ENCODE data around the gene NT5DC4. TPM values are rescaled to one million over a fixed set of nuclear protein-coding genes. Genes with fewer than 3 reads are reported as not detected.
"Not testable (repeated sequence)": the region's sequence is repeated elsewhere in the genome, so short reads cannot be mapped to it uniquely, and the experiment has no call there.

Gene NT5DC4
- total RNA-seq, 1 donor from 2014 or later = not detected

DNA sequence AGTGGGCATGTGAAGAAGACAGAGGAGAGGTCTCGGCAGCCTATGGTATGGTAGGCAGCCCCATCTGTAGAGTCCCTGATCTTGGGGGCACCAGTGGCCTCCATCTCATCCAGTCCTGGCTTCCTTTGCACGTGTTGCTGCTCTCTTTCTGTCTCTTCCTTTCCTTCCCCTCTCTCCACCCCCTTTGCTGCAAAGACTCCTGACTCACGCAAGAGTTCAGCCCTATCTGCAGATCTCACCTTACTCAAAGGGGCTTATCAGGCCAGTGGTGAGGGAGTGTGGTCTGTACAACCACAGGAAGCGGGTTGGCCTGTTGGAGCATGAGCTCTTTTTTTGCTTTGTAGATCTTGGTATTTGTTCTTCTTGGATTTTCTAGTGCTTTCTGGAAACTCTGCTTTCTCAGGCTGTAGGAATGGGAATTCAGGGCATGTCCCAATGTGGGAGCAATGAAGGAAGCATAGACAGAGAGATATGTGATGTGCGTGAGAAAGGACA lies 14.6 kb upstream of the NT5DC4 start:
- H3K36me3 Mint-ChIP-seq (ENCODE audit: low read depth) = no peaks in the 10 kb centered on the region
- peak overlapping the region; percentile 70 for H3K4me3 Mint-ChIP-seq (ENCODE audit: low read depth)
- peak; percentile 84 for DNase-seq (ENCODE audit: low spot score)
- H3K27ac Mint-ChIP-seq = peak overlapping the region; percentile 76
- no peaks in the 10 kb centered on the region for H3K9me3 Mint-ChIP-seq
- peaks cover 1% of the 10 kb centered on the region for H3K27me3 Mint-ChIP-seq (ENCODE audit: low read depth)
- peaks cover 57% of the 10 kb centered on the region for H3K4me1 Mint-ChIP-seq (ENCODE audit: low read depth)
- intact Hi-C loops (cut with micrococcal nuclease) = loop anchor here (5.0 kb wide), 1 partner anchor 59 kb away; the partner anchor contains the start of gene SLC20A1

GRCh38 chr2:112706947-112707346 lies 13.9 kb upstream of the NT5DC4 start:
- intact Hi-C loops (cut with micrococcal nuclease) = loop anchor here (5.0 kb wide), 1 partner anchor 60 kb away; the partner anchor contains the start of gene SLC20A1
- H3K4me1 Mint-ChIP-seq (ENCODE audit: low read depth) = peaks cover 56% of the 10 kb centered on the region
- H3K27ac Mint-ChIP-seq; H3K36me3 Mint-ChIP-seq (ENCODE audit: low read depth); DNase-seq (ENCODE audit: low spot score); H3K9me3 Mint-ChIP-seq; H3K4me3 Mint-ChIP-seq (ENCODE audit: low read depth); H3K27me3 Mint-ChIP-seq (ENCODE audit: low read depth): not testable (repeated sequence)

DNA sequence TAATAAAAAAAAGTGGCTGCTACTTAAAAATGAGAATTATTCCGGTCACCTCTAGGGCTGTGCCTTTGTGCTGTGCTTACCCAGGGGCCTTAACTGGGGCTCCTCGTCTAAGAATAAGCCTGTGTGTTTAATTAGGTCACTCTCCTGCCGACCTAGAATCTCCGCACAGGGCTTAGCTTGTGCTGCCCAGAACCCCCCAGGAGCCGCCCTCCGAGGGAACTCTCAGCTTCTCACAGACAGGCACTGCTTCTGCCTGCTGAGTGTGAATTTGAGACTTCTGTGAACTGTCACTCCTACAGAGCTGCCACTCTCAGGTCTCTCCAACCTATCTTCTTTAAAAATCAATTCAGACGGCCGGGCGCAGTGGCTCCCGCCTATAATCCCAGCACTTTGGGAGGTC lies 11.9 kb upstream of the NT5DC4 start:
- Mint-ChIP-seq H3K36me3 (ENCODE audit: low read depth) (no peaks in the 10 kb centered on the region), H3K9me3 (no peaks in the 10 kb centered on the region), H3K27ac (no peak overlapping the region), H3K4me1 (ENCODE audit: low read depth) (peaks cover 66% of the 10 kb centered on the region), H3K27me3 (ENCODE audit: low read depth) (peaks cover 1% of the 10 kb centered on the region), H3K4me3 (ENCODE audit: low read depth) (no peak overlapping the region)
- intact Hi-C loops (cut with micrococcal nuclease) = loop anchor here (1.0 to 5.0 kb wide), 2 partner anchors 17 to 62 kb away; partner anchors contain the start of gene SLC20A1
- no peak for DNase-seq (ENCODE audit: low spot score)

GRCh38 chr2:112709703-112710102 lies 11.1 kb upstream of the NT5DC4 start:
- Mint-ChIP-seq H3K4me1 (ENCODE audit: low read depth) (peaks cover 68% of the 10 kb centered on the region), H3K27me3 (ENCODE audit: low read depth) (peaks cover 1% of the 10 kb centered on the region), H3K4me3 (ENCODE audit: low read depth) (no peak overlapping the region), H3K9me3 (no peaks in the 10 kb centered on the region), H3K36me3 (ENCODE audit: low read depth) (no peaks in the 10 kb centered on the region), H3K27ac (peak overlapping the region; percentile 30)
- intact Hi-C loops (cut with micrococcal nuclease) = loop anchor here (5.0 kb wide), 1 partner anchor 62 kb away; the partner anchor contains the start of gene SLC20A1
- no peak for DNase-seq (ENCODE audit: low spot score)

- no peak for DNase-seq (ENCODE audit: low spot score)
- no peak overlapping the region for H3K4me3 Mint-ChIP-seq (ENCODE audit: low read depth)
- peaks cover 1% of the 10 kb centered on the region for H3K27me3 Mint-ChIP-seq (ENCODE audit: low read depth)
- no peak overlapping the region for H3K27ac Mint-ChIP-seq
- H3K4me1 Mint-ChIP-seq (ENCODE audit: low read depth) = peaks cover 56% of the 10 kb centered on the region
- H3K9me3 Mint-ChIP-seq = no peaks in the 10 kb centered on the region
- H3K36me3 Mint-ChIP-seq (ENCODE audit: low read depth) = no peaks in the 10 kb centered on the region
- intact Hi-C loops (cut with micrococcal nuclease) = no loop called here
Measured at GRCh38 chr2:112710956-112711750, 9.7 kb upstream of the NT5DC4 start.

- Mint-ChIP-seq H3K9me3 (peaks cover 3% of the 10 kb centered on the region), H3K27ac (peak overlapping the region; percentile 61), H3K4me1 (ENCODE audit: low read depth) (peaks cover 47% of the 10 kb centered on the region), H3K27me3 (ENCODE audit: low read depth) (peaks cover 1% of the 10 kb centered on the region), H3K36me3 (ENCODE audit: low read depth) (peaks cover 3% of the 10 kb centered on the region), H3K4me3 (ENCODE audit: low read depth) (no peak overlapping the region)
- intact Hi-C loops (cut with micrococcal nuclease) = no loop called here
- DNase-seq (ENCODE audit: low spot score) = no peak
Measured at GRCh38 chr2:112712465-112712864, 8.4 kb upstream of the NT5DC4 start.

- intact Hi-C loops (cut with micrococcal nuclease) = loop anchor here (1.0 kb wide), 2 partner anchors 21 to 82 kb away; no protein-coding TSS in a partner anchor
- peaks cover 3% of the 10 kb centered on the region for H3K36me3 Mint-ChIP-seq (ENCODE audit: low read depth)
- peaks cover 3% of the 10 kb centered on the region for H3K9me3 Mint-ChIP-seq
- peak overlapping the region; percentile 61 for H3K27ac Mint-ChIP-seq
- H3K4me1 Mint-ChIP-seq (ENCODE audit: low read depth) = peaks cover 42% of the 10 kb centered on the region
- peaks cover 1% of the 10 kb centered on the region for H3K27me3 Mint-ChIP-seq (ENCODE audit: low read depth)
- DNase-seq (ENCODE audit: low spot score) = no peak
- no peak overlapping the region for H3K4me3 Mint-ChIP-seq (ENCODE audit: low read depth)
Measured at GRCh38 chr2:112712903-112713584, 7.8 kb upstream of the NT5DC4 start.

- intact Hi-C loops (cut with micrococcal nuclease) = loop anchor here (1.0 kb wide), 2 partner anchors 21 to 82 kb away; no protein-coding TSS in a partner anchor
- H3K4me3 Mint-ChIP-seq (ENCODE audit: low read depth) = no peak overlapping the region
Measured at GRCh38 chr2:112713585-112713925, 7.3 kb upstream of the NT5DC4 start.

DNA sequence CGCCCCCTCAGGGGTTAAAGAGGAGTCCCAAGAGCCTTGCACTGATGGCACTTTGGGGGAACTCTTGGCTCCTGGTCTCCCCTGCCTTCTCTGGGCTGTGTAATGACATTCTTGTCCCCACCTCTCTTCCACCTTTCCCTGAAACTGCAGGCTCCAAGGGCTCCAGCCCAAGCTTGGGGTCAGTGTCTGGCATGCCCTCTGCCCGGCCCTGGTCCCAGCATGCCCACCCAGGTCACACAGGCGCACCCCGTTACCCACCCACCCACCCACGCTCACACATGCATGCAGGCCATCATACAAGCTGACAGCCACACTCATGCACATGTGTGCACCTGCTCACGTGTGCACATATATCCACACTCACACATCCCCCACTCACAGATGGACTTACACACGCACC lies 6.9 kb upstream of the NT5DC4 start:
- Mint-ChIP-seq H3K9me3 (peaks cover 3% of the 10 kb centered on the region), H3K27me3 (ENCODE audit: low read depth) (peaks cover 6% of the 10 kb centered on the region), H3K36me3 (ENCODE audit: low read depth) (peaks cover 3% of the 10 kb centered on the region), H3K4me1 (ENCODE audit: low read depth) (peaks cover 38% of the 10 kb centered on the region), H3K4me3 (ENCODE audit: low read depth) (no peak overlapping the region), H3K27ac (no peak overlapping the region)
- no peak for DNase-seq (ENCODE audit: low spot score)
- intact Hi-C loops (cut with micrococcal nuclease) = loop anchor here (1.0 kb wide), 2 partner anchors 22 to 83 kb away; no protein-coding TSS in a partner anchor

More at GRCh38 chr2:112713585-112713925, 7.3 kb upstream of the NT5DC4 start:
- peaks cover 2% of the 10 kb centered on the region for H3K27me3 Mint-ChIP-seq (ENCODE audit: low read depth)
- no peak for DNase-seq (ENCODE audit: low spot score)
- peaks cover 3% of the 10 kb centered on the region for H3K36me3 Mint-ChIP-seq (ENCODE audit: low read depth)
- peaks cover 39% of the 10 kb centered on the region for H3K4me1 Mint-ChIP-seq (ENCODE audit: low read depth)
- peaks cover 3% of the 10 kb centered on the region for H3K9me3 Mint-ChIP-seq
- peak overlapping the region; percentile 61 for H3K27ac Mint-ChIP-seq

GRCh38 chr2:112714331-112714730 lies 6.5 kb upstream of the NT5DC4 start:
- intact Hi-C loops (cut with micrococcal nuclease) = no loop called here
- peaks cover 3% of the 10 kb centered on the region for H3K36me3 Mint-ChIP-seq (ENCODE audit: low read depth)
- H3K4me1 Mint-ChIP-seq (ENCODE audit: low read depth) = peaks cover 35% of the 10 kb centered on the region
- H3K27ac Mint-ChIP-seq = no peak overlapping the region
- peaks cover 6% of the 10 kb centered on the region for H3K27me3 Mint-ChIP-seq (ENCODE audit: low read depth)
- DNase-seq (ENCODE audit: low spot score) = no peak
- H3K9me3 Mint-ChIP-seq = peaks cover 3% of the 10 kb centered on the region
- H3K4me3 Mint-ChIP-seq (ENCODE audit: low read depth) = no peak overlapping the region

DNA sequence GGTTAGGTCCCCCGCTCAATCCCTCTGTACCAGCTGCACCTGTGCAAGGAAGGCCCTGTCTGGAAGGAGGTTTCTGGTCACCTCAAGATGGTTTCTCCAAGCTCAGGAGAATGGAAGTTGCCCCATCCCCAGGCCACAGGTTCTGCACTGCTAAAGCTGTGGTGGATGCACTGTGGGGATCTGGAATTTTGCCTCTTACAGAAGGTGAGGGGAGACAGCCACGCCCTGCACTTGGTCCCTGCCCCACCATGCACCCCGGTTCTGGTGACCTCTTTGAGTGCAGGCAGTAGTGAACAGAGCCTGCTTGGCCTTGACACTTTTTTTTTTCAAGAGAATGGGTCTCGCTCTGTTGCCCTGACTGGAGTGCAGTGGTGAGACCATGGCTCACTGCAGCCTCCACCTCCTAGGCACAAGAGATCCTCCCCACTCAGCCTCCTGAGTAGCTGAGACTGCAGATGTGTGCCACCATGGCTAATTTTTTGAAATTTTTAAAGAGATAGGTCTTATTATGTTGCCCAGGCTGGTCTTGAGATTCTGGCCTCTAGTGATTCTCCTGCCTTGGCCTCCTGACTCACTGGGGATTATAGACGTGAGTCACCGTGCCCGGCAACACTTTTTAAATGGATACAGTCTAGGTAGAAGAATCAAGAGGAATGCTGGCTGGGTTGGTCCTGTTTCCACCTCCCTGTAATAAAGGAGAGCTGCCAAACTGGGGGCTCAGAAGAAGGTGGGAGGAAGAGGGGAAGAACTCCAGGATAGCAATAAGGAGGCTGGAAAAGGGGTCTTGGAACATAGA lies 5.8 kb upstream of the NT5DC4 start:
- Mint-ChIP-seq H3K4me1 (ENCODE audit: low read depth) (peaks cover 29% of the 10 kb centered on the region), H3K4me3 (ENCODE audit: low read depth) (no peak overlapping the region), H3K9me3 (peaks cover 3% of the 10 kb centered on the region), H3K27ac (no peak overlapping the region), H3K27me3 (ENCODE audit: low read depth) (peaks cover 6% of the 10 kb centered on the region), H3K36me3 (ENCODE audit: low read depth) (peaks cover 3% of the 10 kb centered on the region)
- no peak for DNase-seq (ENCODE audit: low spot score)
- intact Hi-C loops (cut with micrococcal nuclease) = no loop called here

GRCh38 chr2:112716094-112716493 lies 4.7 kb upstream of the NT5DC4 start:
- H3K27me3 Mint-ChIP-seq (ENCODE audit: low read depth); intact Hi-C loops (cut with micrococcal nuclease); H3K9me3 Mint-ChIP-seq; DNase-seq (ENCODE audit: low spot score); H3K4me3 Mint-ChIP-seq (ENCODE audit: low read depth); H3K27ac Mint-ChIP-seq; H3K36me3 Mint-ChIP-seq (ENCODE audit: low read depth): not testable (repeated sequence)
- H3K4me1 Mint-ChIP-seq (ENCODE audit: low read depth) = peaks cover 25% of the 10 kb centered on the region
